ENCODE data around the gene FAM234A.

Gene FAM234A

GRCh38 chr16:283033-283805 lies 48.6 kb downstream of the FAM234A start, which contains the start of gene PDIA2:
PDIA2 (plus strand) TSS chr16:283164; CDS start chr16:283170, 6 bp downstream.
- no peak for DNase-seq

GRCh38 chr16:284204-285120 lies 49.8 kb downstream of the FAM234A start:
- DNase-seq = no peak

DNA sequence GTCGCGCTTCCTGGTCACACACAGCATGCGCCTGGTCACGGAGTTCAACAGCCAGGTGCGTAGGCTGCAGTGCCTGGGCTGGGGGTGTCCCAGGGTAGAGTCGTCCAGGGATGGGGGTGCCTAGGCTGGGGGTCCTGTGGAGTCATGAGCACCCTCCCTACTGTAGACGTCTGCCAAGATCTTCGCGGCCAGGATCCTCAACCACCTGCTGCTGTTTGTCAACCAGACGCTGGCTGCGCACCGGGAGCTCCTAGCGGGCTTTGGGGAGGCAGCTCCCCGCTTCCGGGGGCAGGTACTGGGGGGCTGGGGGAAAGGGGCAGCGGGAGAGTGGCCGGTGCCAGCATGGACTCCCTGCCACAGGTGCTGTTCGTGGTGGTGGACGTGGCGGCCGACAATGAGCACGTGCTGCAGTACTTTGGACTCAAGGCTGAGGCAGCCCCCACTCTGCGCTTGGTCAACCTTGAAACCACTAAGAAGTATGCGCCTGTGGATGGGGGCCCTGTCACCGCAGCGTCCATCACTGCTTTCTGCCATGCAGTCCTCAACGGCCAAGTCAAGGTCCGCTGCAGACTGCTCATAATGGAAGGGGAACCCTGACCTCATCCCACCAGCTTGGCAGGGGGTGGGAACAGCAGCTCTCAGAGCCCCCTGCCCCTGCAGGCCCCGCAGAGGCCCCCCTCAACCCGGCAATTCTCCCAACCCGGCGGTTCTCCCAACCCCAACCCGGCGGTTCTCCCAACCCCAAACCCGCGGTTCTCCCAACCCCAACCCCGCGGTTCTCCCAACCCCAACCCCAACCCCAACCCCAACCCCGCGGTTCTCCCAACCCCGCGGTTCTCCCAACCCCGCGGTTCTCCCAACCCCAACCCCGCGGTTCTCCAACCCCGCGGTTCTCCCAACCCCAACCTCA lies 50.8 kb downstream of the FAM234A start:
- no peak for DNase-seq

- DNase-seq = no peak
Observed at GRCh38 chr16:286491-287297, 52.1 kb downstream of the FAM234A start.

- DNase-seq = no peak
Observed at GRCh38 chr16:287298-287811, 52.7 kb downstream of the FAM234A start.

DNA sequence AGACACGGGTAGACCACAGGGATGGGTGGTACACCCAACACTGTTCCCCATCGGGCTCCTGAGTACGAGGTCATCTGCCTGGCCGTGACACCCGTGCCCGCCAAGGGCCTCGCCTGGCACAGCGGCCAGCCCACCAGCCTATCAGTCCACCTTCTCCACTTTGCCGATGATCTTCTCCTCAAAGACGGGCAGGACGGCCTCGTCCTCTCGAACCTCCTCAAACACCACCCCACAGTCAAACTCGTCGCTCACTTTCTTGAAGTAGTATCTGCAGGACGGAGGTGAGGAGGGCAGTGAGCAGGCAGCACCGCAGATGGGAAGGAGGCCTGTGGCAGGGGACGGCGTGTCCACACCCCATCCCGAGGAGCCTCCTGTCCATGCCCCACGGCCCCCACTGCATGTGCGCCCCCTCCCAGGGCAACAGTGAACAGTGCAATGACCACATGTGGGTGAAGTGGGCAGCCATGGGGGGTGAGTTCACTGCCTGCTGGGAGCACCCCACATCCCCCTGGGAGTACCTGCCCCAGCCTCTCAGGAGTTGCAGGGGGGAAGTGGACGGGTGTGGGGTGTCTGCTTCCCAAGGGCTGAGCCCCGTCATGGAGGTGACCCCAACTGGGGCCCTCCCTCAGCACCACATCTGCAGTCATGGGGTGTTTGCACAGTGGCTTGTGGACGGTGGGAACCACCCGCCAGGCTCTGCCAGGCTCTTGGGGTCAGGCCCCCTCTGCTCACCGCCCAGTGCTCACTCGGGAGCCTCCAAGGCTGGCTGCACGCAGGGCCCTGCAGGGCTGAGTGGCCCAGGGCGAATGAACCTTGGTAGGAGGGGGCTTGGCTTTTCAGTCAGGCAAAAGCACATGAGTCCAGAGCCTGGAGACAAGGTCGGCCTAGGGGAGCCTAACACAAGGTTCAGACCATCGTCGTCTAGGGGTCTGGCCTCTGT lies 53.6 kb downstream of the FAM234A start:
- DNase-seq = no peak

DNA sequence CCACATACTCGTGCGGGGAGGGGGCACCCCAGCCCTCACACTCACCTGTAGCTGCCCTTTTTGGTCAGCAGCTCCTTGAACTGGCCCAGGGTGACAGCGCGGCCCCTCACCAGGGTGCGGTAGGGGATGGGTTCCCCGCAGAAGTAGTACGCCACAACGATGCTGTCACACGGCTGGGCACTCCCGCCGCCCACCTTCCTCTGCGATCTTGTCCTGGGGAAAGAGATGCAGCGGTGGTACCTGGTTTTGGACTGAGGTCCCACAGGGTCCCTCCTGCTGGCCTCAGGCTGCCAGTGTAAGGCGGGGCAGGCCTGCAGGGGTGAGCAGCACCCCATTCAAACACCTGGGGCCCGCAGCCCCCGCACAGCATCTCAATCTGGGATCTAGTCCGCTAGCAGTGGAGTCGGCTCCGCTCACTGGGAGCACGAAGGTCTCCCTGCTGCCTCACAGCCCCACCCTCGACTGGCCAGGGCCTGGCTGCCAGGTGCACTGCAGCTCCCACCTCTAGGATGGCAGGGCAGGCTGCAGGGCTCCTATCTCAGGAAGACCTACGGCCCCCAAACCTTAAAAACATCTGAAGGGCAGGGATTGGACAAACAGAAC lies 54.9 kb downstream of the FAM234A start:
- DNase-seq = no peak

GRCh38 chr16:290015-290680 lies 55.5 kb downstream of the FAM234A start:
- DNase-seq = no peak

- no peak for DNase-seq
Observed at GRCh38 chr16:290681-291405, 56.2 kb downstream of the FAM234A start.

GRCh38 chr16:291539-291938 lies 56.9 kb downstream of the FAM234A start:
- no peak for DNase-seq

DNA sequence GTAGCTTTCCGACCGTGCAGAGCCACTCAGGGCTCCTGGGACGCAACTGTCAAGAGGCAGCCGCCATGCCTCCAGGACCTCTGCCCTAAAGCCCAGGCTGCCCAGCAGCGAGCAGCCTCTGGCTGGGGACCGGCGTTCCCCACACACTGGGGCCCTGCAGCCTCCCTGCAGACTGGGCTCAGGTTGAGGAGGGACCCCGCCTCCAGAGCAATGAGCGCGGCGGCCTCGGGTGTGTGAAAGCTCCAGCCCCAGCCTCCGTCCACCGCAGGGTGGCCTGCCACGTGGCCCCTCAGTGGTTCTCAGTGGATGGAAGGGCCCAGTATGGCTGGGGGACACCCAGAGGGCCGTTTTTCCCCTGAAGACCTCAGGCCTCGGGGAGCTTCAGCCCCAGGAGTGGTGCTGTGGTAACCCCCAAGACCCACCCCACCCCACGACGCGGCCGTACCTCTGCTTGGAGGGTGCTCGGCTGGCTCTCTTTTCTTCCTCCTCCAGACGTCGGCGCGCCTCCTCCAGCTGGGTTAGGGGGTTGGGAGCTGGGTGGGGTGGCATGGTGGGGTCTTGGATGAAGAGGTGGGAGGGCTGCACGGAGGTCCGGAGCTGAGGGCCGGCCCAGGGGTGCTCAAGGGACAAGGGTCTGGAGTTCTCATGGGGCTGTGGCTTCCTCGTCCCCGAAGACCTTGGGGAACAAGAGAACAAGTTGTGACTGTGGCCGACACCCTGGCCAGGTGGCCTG lies 58.6 kb downstream of the FAM234A start:
- no peak for DNase-seq

DNA sequence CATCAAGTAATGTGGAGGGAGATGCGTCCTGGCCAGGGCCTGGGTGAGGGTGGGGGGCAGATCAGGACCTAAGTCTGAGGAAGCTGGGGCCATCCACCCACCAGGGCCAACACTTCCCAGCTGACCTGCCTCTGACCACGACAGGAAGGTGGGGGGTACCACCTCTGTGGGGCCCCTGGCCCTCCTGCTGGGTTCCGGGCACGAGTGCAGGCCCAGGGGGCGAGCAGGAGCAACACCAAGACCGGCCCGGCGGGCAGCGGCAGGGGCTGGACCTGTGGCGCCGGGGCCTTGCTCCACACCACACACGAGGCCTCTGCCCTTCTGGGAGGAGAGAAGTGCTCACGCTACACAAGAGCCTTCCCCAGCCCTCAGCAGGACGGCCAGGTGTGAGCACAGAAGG lies 61.7 kb downstream of the FAM234A start:
- no peak for DNase-seq

DNA sequence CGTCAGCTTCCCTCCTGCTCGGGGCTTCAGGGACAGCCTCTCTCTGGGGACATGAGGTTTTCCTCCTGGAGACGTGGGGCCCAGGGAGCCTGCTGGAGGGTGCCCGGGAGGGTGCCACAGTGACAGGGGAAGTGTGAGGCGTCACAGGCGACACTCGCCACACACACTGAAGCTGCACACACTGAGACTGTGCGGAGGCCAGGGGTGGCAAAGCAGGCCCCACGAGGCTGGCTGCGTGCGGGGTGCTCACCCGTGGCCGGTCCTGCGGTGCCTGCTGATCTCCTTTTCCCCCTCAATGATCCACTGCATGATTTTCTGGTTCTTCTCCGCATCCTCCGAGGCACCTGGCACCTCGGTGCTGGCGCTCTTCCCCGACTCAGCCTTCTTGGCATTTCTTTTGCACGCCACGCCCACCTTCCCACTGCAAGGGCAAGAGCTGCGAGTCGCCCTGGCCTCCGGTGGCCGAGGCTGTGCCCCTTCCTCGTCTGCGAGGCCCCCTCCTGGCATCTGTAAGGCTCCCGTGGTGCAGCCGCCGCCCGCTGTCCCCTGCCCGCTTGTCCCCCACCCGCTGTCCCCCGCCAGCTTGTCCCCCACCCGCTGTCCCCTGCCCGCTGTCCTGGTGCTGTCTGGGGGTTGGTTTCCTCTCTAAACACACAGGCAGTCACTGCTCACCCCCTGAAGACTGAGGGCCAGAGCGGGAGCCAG lies 62.3 kb downstream of the FAM234A start:
- no peak for DNase-seq

DNA sequence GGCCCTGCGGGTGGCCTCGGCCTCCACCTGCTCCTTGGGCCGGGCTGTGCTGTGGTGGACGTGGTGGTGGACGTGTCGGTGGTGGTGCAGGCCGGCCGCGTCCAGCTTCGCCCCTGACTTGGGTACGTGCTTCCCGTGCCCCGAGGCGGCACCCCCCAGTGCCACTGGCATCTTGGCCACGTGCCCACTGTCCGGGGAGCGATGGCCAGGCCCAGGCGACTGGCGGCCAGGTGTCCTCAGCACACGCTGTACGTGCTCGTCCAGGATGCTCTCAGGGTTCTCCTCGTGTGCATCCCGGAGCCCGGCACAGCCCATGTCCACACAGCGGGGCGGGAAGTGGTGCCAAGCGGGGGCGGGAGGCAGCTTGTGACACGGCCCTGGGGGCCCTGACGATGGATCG lies 63.2 kb downstream of the FAM234A start:
- DNase-seq = no peak

DNA sequence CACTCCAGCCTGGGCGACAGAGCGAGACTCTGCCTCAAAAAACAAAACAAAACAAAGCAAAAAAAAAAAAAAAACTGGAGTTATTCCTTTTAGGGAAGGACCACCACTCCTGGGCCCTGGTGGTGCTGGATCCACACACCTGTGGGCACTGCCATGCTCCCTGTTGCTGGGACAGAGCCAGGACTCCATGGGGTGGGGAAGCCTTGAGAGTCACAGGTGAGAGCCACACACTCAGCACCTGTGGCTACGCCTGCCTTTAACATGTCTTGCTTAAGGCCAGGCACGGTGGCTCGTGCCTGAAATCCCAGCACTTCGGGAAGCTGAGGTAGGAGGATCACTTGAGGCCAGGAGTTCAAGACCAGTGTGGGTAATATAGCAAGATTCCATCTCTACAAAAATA lies 66.6 kb downstream of the FAM234A start:
- DNase-seq = no peak

- no peak for DNase-seq
Observed at GRCh38 chr16:301950-302349, 67.3 kb downstream of the FAM234A start.

DNA sequence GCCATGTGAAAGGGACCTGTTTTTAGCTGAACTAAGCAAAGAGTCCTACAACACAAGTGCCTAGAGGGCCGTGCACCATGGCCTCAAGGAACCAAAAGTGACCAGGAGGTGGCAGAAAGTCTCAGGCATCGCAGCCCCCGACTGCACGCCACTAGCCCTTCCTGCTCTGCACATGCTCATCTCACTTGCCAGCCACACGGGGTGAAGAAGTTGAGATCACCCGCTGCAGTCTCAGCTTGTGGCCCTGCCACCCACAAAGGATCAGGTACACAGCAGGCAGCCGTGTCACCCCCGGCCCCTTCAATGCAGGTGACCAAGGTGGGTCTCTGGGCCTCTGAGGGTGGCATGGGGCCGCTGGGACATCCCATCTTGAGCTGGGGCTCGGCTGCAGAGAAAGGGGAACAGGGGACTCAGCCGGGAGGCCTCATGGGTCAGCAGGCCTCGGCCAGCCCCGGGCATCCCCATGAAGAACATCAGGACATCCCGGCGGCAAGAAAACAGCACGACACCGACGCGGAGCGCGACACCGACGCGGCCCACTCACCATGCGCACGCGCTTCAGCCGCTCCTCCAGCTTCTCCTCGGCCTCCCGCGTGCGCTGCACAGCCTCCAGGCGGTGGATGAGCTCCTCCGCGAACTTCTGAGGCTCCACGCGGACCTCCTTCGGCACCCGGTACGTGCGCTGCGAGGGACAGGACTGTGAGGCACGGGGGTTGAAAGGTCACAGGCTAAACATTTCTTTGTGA lies 69.3 kb downstream of the FAM234A start:
- no peak for DNase-seq
